Neuronal stem cell (in vitro differentiated cells): Measurements from ENCODE around the gene DIPK1C.

ENCODE experiments used
- DNase-seq: peaks from one replicate; pipeline ENCODE4 v3.0.0-alpha.2; 2013; ENCODE audit warnings: low spot score
- H2AFZ ChIP-seq: one replicate; pipeline ENCODE4 v1.6.1; 2013; ENCODE audit warnings: mild to moderate bottlenecking, low read length, inconsistent platforms
- H2AK5ac ChIP-seq: 2 replicates; pipeline ENCODE4 v1.6.1; 2013; ENCODE audit warnings: low read depth, mild to moderate bottlenecking, inconsistent platforms, low read length, moderate library complexity, mixed read lengths
- H2BK120ac ChIP-seq: 2 replicates; pipeline ENCODE4 v1.6.1; 2013; ENCODE audit warnings: low read depth, mild to moderate bottlenecking, inconsistent platforms, low read length, moderate library complexity, mixed read lengths
- H2BK12ac ChIP-seq: one replicate; pipeline ENCODE4 v1.6.1; 2013; ENCODE audit warnings: low read length, inconsistent platforms
- H2BK15ac ChIP-seq: 2 replicates; pipeline ENCODE4 v1.6.1; 2013; ENCODE audit warnings: mild to moderate bottlenecking, low read length, inconsistent platforms, mixed read lengths
- H2BK5ac ChIP-seq: one replicate; pipeline ENCODE4 v1.6.1; 2013; ENCODE audit warnings: inconsistent platforms, mild to moderate bottlenecking, low read length, moderate library complexity
- H3K14ac ChIP-seq: one replicate; pipeline ENCODE4 v1.6.1; 2013; ENCODE audit warnings: low read length, inconsistent platforms
- H3K18ac ChIP-seq: 2 replicates; pipeline ENCODE4 v1.6.1; 2013; ENCODE audit warnings: low read length, inconsistent platforms
- H3K23ac ChIP-seq: 2 replicates; pipeline ENCODE4 v1.6.1; 2013; ENCODE audit warnings: low read depth, mild to moderate bottlenecking, mixed read lengths, low read length, inconsistent platforms; ENCODE audit not compliant: poor library complexity
- H3K27ac ChIP-seq: replicated peaks from 3 replicates; pipeline ENCODE4 v1.5.1; 2013; ENCODE audit warnings: low read length, inconsistent platforms
- H3K27me3 ChIP-seq, 3 experiments: 2 replicates each; pipeline ENCODE4 v1.6.1; 2013; ENCODE audit warnings: low read length in 3 of 3, mild to moderate bottlenecking in 2 of 3, inconsistent platforms in 1 of 3, low read depth in 1 of 3, mixed read lengths in 1 of 3, moderate library complexity in 1 of 3; ENCODE audit not compliant: control insufficient read depth in 3 of 3, insufficient read depth in 3 of 3
- H3K36me3 ChIP-seq, 2 donors: replicated peaks in 1 of 2; 2 replicates each; pipeline ENCODE4 v1.6.1; 2013; ENCODE audit warnings: low read length in 2 of 2; ENCODE audit not compliant: control insufficient read depth in 2 of 2, insufficient read depth in 2 of 2
- H3K4ac ChIP-seq: 2 replicates; pipeline ENCODE4 v1.6.1; 2013; ENCODE audit warnings: inconsistent platforms, mild to moderate bottlenecking, low read length, moderate library complexity
- H3K4me1 ChIP-seq, 2 donors: 1 replicate in 1 of 2; 2 replicates in 1 of 2; pipeline ENCODE4 v1.6.1; 2013; ENCODE audit warnings: low read length in 2 of 2, low read depth in 1 of 2; ENCODE audit not compliant: control insufficient read depth in 2 of 2, insufficient read depth in 1 of 2
- H3K4me2 ChIP-seq: one replicate; pipeline ENCODE4 v1.6.1; 2013; ENCODE audit warnings: mild to moderate bottlenecking, low read length, inconsistent platforms; ENCODE audit not compliant: insufficient read depth, poor library complexity, severe bottlenecking
- H3K4me3 ChIP-seq, 2 donors: 2 replicates each; pipeline ENCODE4 v1.5.1; 2013; ENCODE audit warnings: low read length in 2 of 2, mild to moderate bottlenecking in 2 of 2, inconsistent platforms in 1 of 2, moderate library complexity in 1 of 2
- H3K79me1 ChIP-seq: one replicate; pipeline ENCODE4 v1.6.1; 2013; ENCODE audit warnings: low read depth, mild to moderate bottlenecking, inconsistent platforms, low read length, moderate library complexity
- H3K9ac ChIP-seq: one replicate; pipeline ENCODE4 v1.6.1; 2013; ENCODE audit warnings: mild to moderate bottlenecking, low read depth, low read length, inconsistent platforms; ENCODE audit not compliant: poor library complexity
- H3K9me3 ChIP-seq, 2 donors: replicated peaks in 1 of 2; 2 replicates each; pipeline versions ENCODE3 to v1.6.1; 2013; ENCODE audit warnings: low read length in 2 of 2, mild to moderate bottlenecking in 2 of 2, inconsistent platforms in 1 of 2, low read depth in 1 of 2, mixed read lengths in 1 of 2, moderate library complexity in 1 of 2; ENCODE audit not compliant: control insufficient read depth in 2 of 2, insufficient read depth in 1 of 2
- H4K8ac ChIP-seq: one replicate; pipeline ENCODE4 v1.6.1; 2013; ENCODE audit warnings: low read depth, mild to moderate bottlenecking, inconsistent platforms, low read length, moderate library complexity
- H4K91ac ChIP-seq: one replicate; pipeline ENCODE4 v1.6.1; 2013; ENCODE audit warnings: low read length, low read depth, mild to moderate bottlenecking, inconsistent platforms; ENCODE audit not compliant: poor library complexity
- WGBS, 2 donors: extraction: QIAGEN DNeasy Blood & Tissue Kit; methylation state at CpG; one replicate each; pipeline ENCODE4 v1.1.7; 2013; ENCODE audit warnings: missing lambda C conversion rate in 2 of 2, mixed read lengths in 1 of 2; ENCODE audit not compliant: insufficient read length in 2 of 2, insufficient replicate concordance in 1 of 2; ENCODE audit errors: extremely low coverage in 2 of 2; 5-methylcytosine and 5-hydroxymethylcytosine counted together

The DIPK1C gene

GRCh38 chr18:74459889-74460288, 2.8 kb upstream of the DIPK1C start:
- Histone ChIP-seq H3K4ac (no peak overlapping the region), H3K27me3 (peaks cover 0 to 75% (median 2%) of the 10 kb centered on the region in 3 experiments), H3K18ac (peak overlapping the region; percentile 68), H3K9ac (no peak overlapping the region), H2BK15ac (no peak overlapping the region), H4K91ac (no peak overlapping the region), H2BK5ac (no peak overlapping the region), H3K23ac (no peak overlapping the region), H2AK5ac (no peak overlapping the region), H3K36me3 (no peaks in the 10 kb centered on the region), H4K8ac (no peak overlapping the region), H3K4me1 (peaks cover 2 to 15% of the 10 kb centered on the region in 2 donors), H3K9me3 (no peaks in the 10 kb centered on the region), H2AFZ (no peak overlapping the region), H3K79me1 (no peaks in the 10 kb centered on the region), H3K4me2 (no peak overlapping the region), H3K4me3 (no peak overlapping the region), H3K27ac (no peak overlapping the region), H2BK12ac (no peak overlapping the region), H3K14ac (no peak overlapping the region), H2BK120ac (no peak overlapping the region)
- peak; percentile 42 for DNase-seq
- no CpG with 5 or more reads among the region's 7 CpGs for WGBS, 2 donors

DNA sequence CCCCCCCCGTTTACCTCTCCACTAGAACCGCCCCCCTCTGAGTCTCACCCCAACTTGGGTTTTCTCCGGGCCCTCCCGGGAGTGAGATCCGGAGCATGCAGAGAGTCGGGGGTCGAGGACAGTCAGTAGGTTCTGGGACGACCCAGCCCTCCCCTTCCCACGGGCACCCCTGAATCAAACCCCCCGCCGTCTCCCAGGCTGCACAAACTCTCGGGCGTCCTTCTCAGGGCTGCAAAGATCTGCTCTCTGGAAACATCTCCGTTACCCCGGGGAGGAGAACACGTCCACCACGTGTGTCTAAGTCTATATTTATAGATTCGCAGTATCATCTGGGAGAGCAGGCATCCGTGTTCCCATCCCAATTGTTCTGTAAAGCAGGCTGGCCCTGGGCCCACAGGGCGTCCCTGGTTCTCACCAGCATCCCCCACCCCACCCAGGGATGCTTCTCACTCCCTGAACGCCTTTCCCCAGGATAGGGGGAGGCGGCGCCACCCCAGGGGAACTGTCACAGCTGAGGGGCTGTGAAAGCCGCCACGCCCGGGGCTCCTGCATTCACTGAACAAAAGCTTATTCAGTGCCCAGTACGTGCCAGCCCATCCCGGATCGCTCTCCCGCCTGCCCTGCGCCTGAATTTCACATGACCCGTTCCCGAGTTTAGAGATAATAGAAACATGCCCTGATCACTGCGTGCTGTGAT, 765 bp upstream of the DIPK1C start:
- WGBS, 2 donors = no CpG with 5 or more reads among the region's 34 CpGs
- Histone ChIP-seq H2BK120ac (peak overlapping the region; percentile 33), H2BK5ac (no peak overlapping the region), H3K23ac (no peak overlapping the region), H3K36me3 (no peaks in the 10 kb centered on the region), H3K27ac (no peak overlapping the region), H3K27me3 (peaks cover 0 to 81% (median 2%) of the 10 kb centered on the region in 3 experiments), H2AK5ac (peak overlapping the region; percentile 95), H3K14ac (no peak overlapping the region), H3K4me2 (peak overlapping the region; percentile 76), H2AFZ (no peak overlapping the region), H3K4ac (no peak overlapping the region), H3K9ac (no peak overlapping the region), H3K18ac (peak overlapping the region; percentile 86), H2BK15ac (peak overlapping the region; percentile 84), H3K79me1 (no peaks in the 10 kb centered on the region), H2BK12ac (peak overlapping the region; percentile 80), H4K91ac (no peak overlapping the region), H4K8ac (no peak overlapping the region), H3K4me3 (peak overlapping the region in 1 of 2 donors; percentile 94), H3K4me1 (peaks cover 5 to 30% of the 10 kb centered on the region in 2 donors), H3K9me3 (no peaks in the 10 kb centered on the region)
- DNase-seq = no peak

- H2AFZ ChIP-seq = no peak overlapping the region
- H2BK12ac ChIP-seq = peak overlapping the region; percentile 98
- H3K36me3 ChIP-seq = no peaks in the 10 kb centered on the region
- peak overlapping the region; percentile 90 for H3K9ac ChIP-seq
- peak overlapping the region; percentile 51 for H2BK120ac ChIP-seq
- H3K4me3 ChIP-seq = peak overlapping the region in 1 of 2 donors; percentile 94
- no peak overlapping the region for H4K91ac ChIP-seq
- H3K4me1 ChIP-seq = peaks cover 5 to 37% of the 10 kb centered on the region in 2 donors
- H3K79me1 ChIP-seq = no peaks in the 10 kb centered on the region
- H3K27me3 ChIP-seq = peaks cover 0 to 90% (median 2%) of the 10 kb centered on the region in 3 experiments
- H3K23ac ChIP-seq = peak overlapping the region; percentile 69
- no peaks in the 10 kb centered on the region for H3K9me3 ChIP-seq
- DNase-seq = no peak
- H3K27ac ChIP-seq = no peak overlapping the region
- H3K4ac ChIP-seq = peak overlapping the region; percentile 15
- peak overlapping the region; percentile 98 for H3K18ac ChIP-seq
- H2BK15ac ChIP-seq = peak overlapping the region; percentile 91
- peak overlapping the region; percentile 88 for H2AK5ac ChIP-seq
- peak overlapping the region; percentile 95 for H3K14ac ChIP-seq
- peak overlapping the region; percentile 76 for H3K4me2 ChIP-seq
- H2BK5ac ChIP-seq = peak overlapping the region; percentile 68
- no peak overlapping the region for H4K8ac ChIP-seq
- no CpG with 5 or more reads among the region's 69 CpGs for WGBS, 2 donors
These were observed 612 bp downstream of the DIPK1C start for GRCh38 chr18:74456349-74457042.

GRCh38 chr18:74456017-74456348, 1.1 kb downstream of the DIPK1C start:
- peak overlapping the region; percentile 88 for H2AK5ac ChIP-seq
- WGBS, 2 donors = no CpG with 5 or more reads among the region's 7 CpGs
- no peak overlapping the region for H3K27ac ChIP-seq
- peak overlapping the region; percentile 91 for H2BK15ac ChIP-seq
- H3K9me3 ChIP-seq = no peaks in the 10 kb centered on the region
- no peaks in the 10 kb centered on the region for H3K79me1 ChIP-seq
- peak overlapping the region; percentile 68 for H2BK5ac ChIP-seq
- no peak overlapping the region for H3K4ac ChIP-seq
- no peak overlapping the region for H2AFZ ChIP-seq
- no peak overlapping the region for H4K8ac ChIP-seq
- no peak overlapping the region for H4K91ac ChIP-seq
- peak overlapping the region; percentile 76 for H3K4me2 ChIP-seq
- H3K23ac ChIP-seq = peak overlapping the region; percentile 69
- H3K4me1 ChIP-seq = peaks cover 5 to 42% of the 10 kb centered on the region in 2 donors
- H3K36me3 ChIP-seq = no peaks in the 10 kb centered on the region
- no peak overlapping the region for H3K14ac ChIP-seq
- H3K4me3 ChIP-seq = peak overlapping the region in 1 of 2 donors; percentile 94
- no peak overlapping the region for H2BK12ac ChIP-seq
- H2BK120ac ChIP-seq = no peak overlapping the region
- H3K9ac ChIP-seq = peak overlapping the region; percentile 90
- H3K27me3 ChIP-seq = peaks cover 0 to 95% (median 2%) of the 10 kb centered on the region in 3 experiments
- no peak for DNase-seq
- peak overlapping the region; percentile 98 for H3K18ac ChIP-seq
